Fibroblast of mammary gland (primary cell): ENCODE data around the gene TMCO6.
"Not testable (repeated sequence)": the region's sequence is repeated elsewhere in the genome, so short reads cannot be mapped to it uniquely, and the experiment has no call there.

Source experiments
- DNase-seq: peaks from one replicate; pipeline ENCODE4 v3.0.0-alpha.2; 2010; ENCODE audit warnings: low read depth
- H3K4me3 ChIP-seq: 2 replicates; pipeline ENCODE4 v1.5.1; 2011; ENCODE audit warnings: low read depth, mild to moderate bottlenecking, low read length, moderate library complexity; ENCODE audit not compliant: control insufficient read depth
- TF ChIP-seq, protein P1 (sequence below): conservative IDR thresholded peaks from 2 replicates; pipeline ENCODE4 v1.5.1; 2011; ENCODE audit warnings: low read depth, low read length, inconsistent platforms; ENCODE audit not compliant: control insufficient read depth, insufficient read depth

Gene TMCO6

DNA sequence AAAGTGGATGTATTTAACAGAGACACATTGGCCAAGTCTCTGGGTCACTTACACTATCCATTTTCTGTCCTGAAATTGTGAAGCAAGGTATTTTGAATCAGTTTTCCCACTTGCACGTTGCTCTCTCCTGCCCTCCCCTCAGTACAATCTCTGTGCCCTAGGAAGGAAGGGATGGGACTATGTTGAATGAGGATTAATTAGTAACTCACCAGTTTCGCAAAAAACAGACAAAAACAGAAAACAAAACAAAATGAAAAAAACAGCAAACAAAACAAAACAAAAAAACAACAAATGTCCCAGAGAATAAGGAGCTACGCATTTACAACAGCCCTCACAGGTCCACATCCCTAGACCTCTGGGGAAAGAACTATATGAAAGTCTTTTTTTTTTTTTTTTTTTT is 5.1 kb upstream of the TMCO6 start:
- no peak for DNase-seq
- no peak overlapping the region for H3K4me3 ChIP-seq
- TF ChIP-seq, protein P1, sequence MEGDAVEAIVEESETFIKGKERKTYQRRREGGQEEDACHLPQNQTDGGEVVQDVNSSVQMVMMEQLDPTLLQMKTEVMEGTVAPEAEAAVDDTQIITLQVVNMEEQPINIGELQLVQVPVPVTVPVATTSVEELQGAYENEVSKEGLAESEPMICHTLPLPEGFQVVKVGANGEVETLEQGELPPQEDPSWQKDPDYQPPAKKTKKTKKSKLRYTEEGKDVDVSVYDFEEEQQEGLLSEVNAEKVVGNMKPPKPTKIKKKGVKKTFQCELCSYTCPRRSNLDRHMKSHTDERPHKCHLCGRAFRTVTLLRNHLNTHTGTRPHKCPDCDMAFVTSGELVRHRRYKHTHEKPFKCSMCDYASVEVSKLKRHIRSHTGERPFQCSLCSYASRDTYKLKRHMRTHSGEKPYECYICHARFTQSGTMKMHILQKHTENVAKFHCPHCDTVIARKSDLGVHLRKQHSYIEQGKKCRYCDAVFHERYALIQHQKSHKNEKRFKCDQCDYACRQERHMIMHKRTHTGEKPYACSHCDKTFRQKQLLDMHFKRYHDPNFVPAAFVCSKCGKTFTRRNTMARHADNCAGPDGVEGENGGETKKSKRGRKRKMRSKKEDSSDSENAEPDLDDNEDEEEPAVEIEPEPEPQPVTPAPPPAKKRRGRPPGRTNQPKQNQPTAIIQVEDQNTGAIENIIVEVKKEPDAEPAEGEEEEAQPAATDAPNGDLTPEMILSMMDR, result no peak

GRCh38 chr5:140635291-140636257 is 3.7 kb upstream of the TMCO6 start:
- no peak for DNase-seq

DNA sequence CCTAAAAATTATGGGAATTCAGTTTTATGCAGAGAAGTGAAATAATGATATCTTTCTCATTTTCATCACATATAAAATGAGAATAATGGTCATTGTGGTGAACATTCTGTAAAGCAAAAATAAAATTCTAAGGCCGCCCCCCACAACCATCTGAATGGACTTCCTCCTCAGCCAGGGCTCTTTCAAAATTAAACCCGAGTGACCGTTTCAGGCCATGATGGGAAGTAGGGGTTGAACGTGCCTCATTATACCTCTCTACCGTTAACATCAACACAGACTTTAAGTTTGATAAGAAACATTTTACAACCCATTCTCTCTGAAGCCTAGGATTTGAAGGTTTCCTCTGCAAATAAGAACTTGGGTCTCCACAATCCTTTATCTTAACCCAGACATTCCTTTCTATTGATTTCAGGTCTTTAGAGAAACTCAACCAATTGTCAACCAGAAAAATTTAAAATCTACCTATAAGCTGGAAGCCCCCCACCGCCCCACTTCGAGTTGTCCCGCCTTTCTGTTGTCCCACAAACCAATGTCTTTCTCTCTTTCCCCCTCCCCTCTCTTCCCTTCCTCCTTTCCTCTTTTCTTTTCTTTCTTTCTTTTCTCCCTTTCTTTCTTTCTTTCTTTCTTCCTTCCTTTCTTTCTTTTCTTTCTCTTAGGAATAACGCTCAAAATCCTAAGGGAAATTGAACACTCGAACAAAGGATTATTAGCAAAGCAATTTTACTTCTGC is 1.7 kb upstream of the TMCO6 start:
- no peak for DNase-seq
- H3K4me3 ChIP-seq, result no peak overlapping the region
- TF ChIP-seq, protein P1, result no peak

More at GRCh38 chr5:140635291-140636257, 3.7 kb upstream of the TMCO6 start:
- no peak overlapping the region for H3K4me3 ChIP-seq
- TF ChIP-seq, protein P1, result no peak

GRCh38 chr5:140638898-140639147 is 428 bp upstream of the TMCO6 start:
- H3K4me3 ChIP-seq, result peak overlapping the region; percentile 33
- DNase-seq, result not testable (repeated sequence)

DNA sequence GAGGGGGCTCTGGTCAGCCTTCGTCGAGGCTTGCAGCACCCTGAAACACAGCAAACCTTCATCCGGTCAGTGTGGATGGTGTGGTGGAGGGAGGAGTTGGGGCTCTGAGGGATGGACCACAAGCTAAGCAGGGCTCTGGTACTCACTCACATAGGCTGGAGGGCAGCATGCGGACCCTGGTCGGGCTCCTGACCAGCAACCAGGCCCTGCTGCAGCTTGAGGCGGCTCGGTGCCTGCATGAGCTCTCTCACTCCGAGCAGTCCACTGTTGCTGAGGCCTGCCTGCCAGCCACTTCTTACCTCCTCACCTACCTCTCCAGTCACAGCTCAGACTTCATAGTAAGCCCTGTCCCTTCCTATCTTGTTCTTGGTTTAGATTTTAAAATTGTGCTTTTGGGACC is 2.5 kb downstream of the TMCO6 start:
- TF ChIP-seq, protein P1, result no peak
- no peak for DNase-seq
- H3K4me3 ChIP-seq, result no peak overlapping the region

- DNase-seq, result peak; percentile 63
- H3K4me3 ChIP-seq, result no peak overlapping the region
- TF ChIP-seq, protein P1, result no peak
Measured at GRCh38 chr5:140642718-140643117, 3.5 kb downstream of the TMCO6 start.

DNA sequence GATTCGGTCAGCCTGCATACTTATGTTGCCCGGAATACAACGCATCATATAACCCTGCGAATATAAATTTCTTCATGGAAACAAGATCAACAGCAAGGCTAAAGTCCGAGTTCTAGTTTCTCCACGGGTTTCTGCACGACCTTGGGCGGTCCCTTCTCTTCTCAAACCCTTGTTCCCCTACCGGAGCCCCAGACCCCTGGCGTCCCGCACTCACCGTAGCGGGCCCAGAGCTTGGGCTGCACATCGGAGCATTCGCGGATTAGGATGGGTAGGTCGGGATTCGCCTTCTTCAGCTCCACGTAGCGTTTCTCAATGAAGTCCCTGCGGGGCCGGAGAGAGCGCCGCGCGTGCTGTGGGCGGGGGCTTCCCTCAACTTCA is 7.8 kb downstream of the TMCO6 start:
- peak overlapping the region; percentile 95 for H3K4me3 ChIP-seq
- TF ChIP-seq, protein P1, result no peak
- no peak for DNase-seq
